Measurements from ENCODE around the gene ST3GAL6. TPM values are rescaled to one million over a fixed set of nuclear protein-coding genes. Genes with fewer than 3 reads are reported as not detected.
A peak's percentile ranks its signal among the peaks of the same experiment; 100 is the strongest.

The ST3GAL6 gene
- total RNA-seq, 4 donors from 2014 or later, result 1.6 to 6.6 (median 2.5) TPM

DNA sequence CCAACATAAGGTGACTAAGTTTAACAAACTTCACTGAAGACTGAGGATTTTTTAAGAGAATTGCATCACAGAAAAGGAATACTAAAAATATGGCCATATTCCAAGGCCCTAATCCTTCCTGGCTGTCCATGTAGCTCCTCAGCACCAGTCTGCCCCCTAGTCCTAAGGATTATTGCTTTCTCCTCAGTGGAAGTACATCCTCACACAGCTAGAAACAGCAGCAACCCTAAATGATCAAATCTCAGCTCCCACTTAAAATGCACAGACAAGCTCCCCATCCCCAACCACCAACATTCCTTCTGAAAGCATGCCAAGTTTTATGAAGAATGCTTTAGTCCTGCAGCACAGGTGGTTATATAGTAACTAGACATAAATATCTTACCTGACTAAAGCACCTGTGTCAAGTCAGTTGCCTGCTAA, 14.7 kb downstream of the ST3GAL6 start:
- no peak for DNase-seq
- no peaks in the 10 kb centered on the region for H3K4me1 ChIP-seq
- H3K9me3 ChIP-seq, result no peaks in the 10 kb centered on the region
- no peak overlapping the region for H3K27ac ChIP-seq
- TF ChIP-seq POLR2A (IDR thresholded peaks at IDR 0.05), result no peak
- TF ChIP-seq, protein P1, sequence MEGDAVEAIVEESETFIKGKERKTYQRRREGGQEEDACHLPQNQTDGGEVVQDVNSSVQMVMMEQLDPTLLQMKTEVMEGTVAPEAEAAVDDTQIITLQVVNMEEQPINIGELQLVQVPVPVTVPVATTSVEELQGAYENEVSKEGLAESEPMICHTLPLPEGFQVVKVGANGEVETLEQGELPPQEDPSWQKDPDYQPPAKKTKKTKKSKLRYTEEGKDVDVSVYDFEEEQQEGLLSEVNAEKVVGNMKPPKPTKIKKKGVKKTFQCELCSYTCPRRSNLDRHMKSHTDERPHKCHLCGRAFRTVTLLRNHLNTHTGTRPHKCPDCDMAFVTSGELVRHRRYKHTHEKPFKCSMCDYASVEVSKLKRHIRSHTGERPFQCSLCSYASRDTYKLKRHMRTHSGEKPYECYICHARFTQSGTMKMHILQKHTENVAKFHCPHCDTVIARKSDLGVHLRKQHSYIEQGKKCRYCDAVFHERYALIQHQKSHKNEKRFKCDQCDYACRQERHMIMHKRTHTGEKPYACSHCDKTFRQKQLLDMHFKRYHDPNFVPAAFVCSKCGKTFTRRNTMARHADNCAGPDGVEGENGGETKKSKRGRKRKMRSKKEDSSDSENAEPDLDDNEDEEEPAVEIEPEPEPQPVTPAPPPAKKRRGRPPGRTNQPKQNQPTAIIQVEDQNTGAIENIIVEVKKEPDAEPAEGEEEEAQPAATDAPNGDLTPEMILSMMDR (IDR thresholded peaks at IDR 0.05), result no peak
- no peaks in the 10 kb centered on the region for H3K27me3 ChIP-seq
- no peaks in the 10 kb centered on the region for H3K36me3 ChIP-seq
- no peak overlapping the region for H3K4me3 ChIP-seq

DNA sequence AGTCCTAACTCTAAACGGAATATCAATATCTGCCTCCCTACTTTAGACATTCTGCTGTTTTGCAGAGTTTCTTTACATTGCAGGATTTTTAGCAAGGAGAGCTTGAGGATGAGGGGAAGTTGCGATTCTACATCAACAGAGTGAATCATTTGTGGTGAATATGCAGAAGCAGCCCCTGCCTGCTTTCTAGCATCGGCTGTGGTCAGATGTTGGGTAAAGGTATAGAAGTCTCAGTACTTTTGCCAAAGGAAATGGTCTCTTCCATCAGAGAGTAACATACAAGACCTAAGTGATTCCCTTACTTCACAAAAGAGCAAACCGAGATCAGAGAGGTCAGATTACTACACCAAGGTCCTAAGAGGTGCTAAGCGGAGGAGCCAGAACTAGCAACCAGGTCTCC, 15.2 kb downstream of the ST3GAL6 start:
- Histone ChIP-seq H3K9me3 (no peaks in the 10 kb centered on the region), H3K27ac (peak overlapping the region in 1 of 4 donors; percentile 1), H3K4me3 (no peak overlapping the region), H3K36me3 (no peaks in the 10 kb centered on the region), H3K27me3 (no peaks in the 10 kb centered on the region), H3K4me1 (no peaks in the 10 kb centered on the region)
- no peak for DNase-seq
- TF ChIP-seq, protein P1 (IDR thresholded peaks at IDR 0.05), result no peak
- no peak for TF ChIP-seq POLR2A (IDR thresholded peaks at IDR 0.05)

DNA sequence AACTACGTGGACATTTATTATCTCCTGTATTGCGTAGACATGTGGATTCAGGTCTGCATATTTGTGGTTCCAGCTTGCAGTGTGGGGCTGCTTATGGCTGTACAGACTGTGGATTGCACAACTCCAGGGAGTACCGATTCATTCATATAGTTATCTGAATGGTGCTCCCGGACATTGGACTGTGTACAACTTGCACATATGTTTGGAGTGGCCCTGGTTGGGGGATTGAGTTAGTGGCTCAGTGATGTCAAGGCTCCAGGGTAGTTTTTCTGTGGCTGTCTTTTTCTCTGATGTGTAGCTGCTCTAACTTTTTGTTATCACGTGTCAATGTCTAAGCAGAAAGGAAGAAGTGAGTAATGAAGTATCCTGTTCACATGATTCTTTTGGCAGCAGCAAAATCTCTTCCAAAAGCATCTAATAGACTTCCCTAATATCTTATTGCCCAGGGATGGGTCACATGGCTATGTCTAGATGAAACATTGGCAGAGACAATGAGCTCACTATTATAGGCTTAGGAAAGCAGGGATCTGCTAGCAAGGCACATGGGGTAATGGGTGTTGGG, 15.8 kb downstream of the ST3GAL6 start:
- Histone ChIP-seq H3K27ac (peak overlapping the region in 1 of 4 donors; percentile 1), H3K4me1 (no peaks in the 10 kb centered on the region), H3K4me3 (no peak overlapping the region), H3K9me3 (no peaks in the 10 kb centered on the region), H3K27me3 (no peaks in the 10 kb centered on the region), H3K36me3 (no peaks in the 10 kb centered on the region)
- DNase-seq, result no peak
- TF ChIP-seq POLR2A (IDR thresholded peaks at IDR 0.05), result no peak
- TF ChIP-seq, protein P1 (IDR thresholded peaks at IDR 0.05), result no peak

- Histone ChIP-seq H3K4me1 (no peaks in the 10 kb centered on the region), H3K4me3 (no peak overlapping the region), H3K36me3 (no peaks in the 10 kb centered on the region), H3K27ac (no peak overlapping the region), H3K9me3 (no peaks in the 10 kb centered on the region), H3K27me3 (no peaks in the 10 kb centered on the region)
- no peak for DNase-seq
- TF ChIP-seq POLR2A (IDR thresholded peaks at IDR 0.05), result no peak
- TF ChIP-seq, protein P1 (IDR thresholded peaks at IDR 0.05), result no peak
Measured at GRCh38 chr3:98779541-98780335, 16.6 kb downstream of the ST3GAL6 start.

- Histone ChIP-seq H3K4me1 (no peaks in the 10 kb centered on the region), H3K4me3 (no peak overlapping the region), H3K27me3 (no peaks in the 10 kb centered on the region), H3K9me3 (no peaks in the 10 kb centered on the region), H3K36me3 (no peaks in the 10 kb centered on the region), H3K27ac (no peak overlapping the region)
- no peak for TF ChIP-seq POLR2A (IDR thresholded peaks at IDR 0.05)
- TF ChIP-seq, protein P1 (IDR thresholded peaks at IDR 0.05), result no peak
- DNase-seq, result no peak
Measured at GRCh38 chr3:98780343-98780742, 17.2 kb downstream of the ST3GAL6 start.

All from Peyer's patch (tissue), 4 donors.